Natural killer cell (primary cell): ENCODE data around the gene APOA4. TPM values are rescaled to one million over a fixed set of nuclear protein-coding genes. Genes with fewer than 3 reads are reported as not detected.

Experiments used
- ATAC-seq, 3 donors: fragments of 150-1000 bp in 2 of 3; fragments of 200-7000 bp in 1 of 3; cut with Tn5 transposase; 1 replicate in 1 of 3; 2 replicates in 2 of 3; pipeline ENCODE4 v1.10.0; 2021; ENCODE audit warnings: mild to moderate bottlenecking in 2 of 3, moderate library complexity in 2 of 3
- DNase-seq, 2 donors: peaks; one replicate each; pipeline versions ENCODE4 v3.0.0 to v3.0.0-alpha.2; 2013 to 2021; ENCODE audit warnings: mixed read lengths in 1 of 2
- H3K27ac ChIP-seq: one replicate; pipeline ENCODE4 v1.5.1; 2013; ENCODE audit warnings: mild to moderate bottlenecking, low read length
- H3K27me3 ChIP-seq: one replicate; pipeline ENCODE4 v1.6.1; 2013; ENCODE audit warnings: low read length; ENCODE audit not compliant: control insufficient read depth, insufficient read depth
- H3K36me3 ChIP-seq: one replicate; pipeline ENCODE4 v1.6.1; 2013; ENCODE audit warnings: low read length; ENCODE audit not compliant: control insufficient read depth, insufficient read depth
- H3K4me1 ChIP-seq: one replicate; pipeline ENCODE4 v1.6.1; 2013; ENCODE audit warnings: low read length; ENCODE audit not compliant: control insufficient read depth, insufficient read depth
- H3K4me3 ChIP-seq: one replicate; pipeline ENCODE4 v1.5.1; 2013; ENCODE audit warnings: low read length
- H3K9me3 ChIP-seq: one replicate; pipeline ENCODE4 v1.6.1; 2013; ENCODE audit warnings: low read length; ENCODE audit not compliant: control insufficient read depth, insufficient read depth
- H3K27ac Mint-ChIP-seq, 2 donors: one replicate each; pipeline ENCODE4 v1.8.0; 2022; ENCODE audit warnings: mild to moderate bottlenecking in 2 of 2, mixed read lengths in 2 of 2, moderate library complexity in 1 of 2
- H3K27me3 Mint-ChIP-seq, 2 donors: one replicate each; pipeline ENCODE4 v1.8.0; 2022; ENCODE audit warnings: low read depth in 2 of 2, mixed read lengths in 2 of 2
- H3K36me3 Mint-ChIP-seq: one replicate; pipeline ENCODE4 v1.8.0; 2022; ENCODE audit warnings: mixed read lengths
- H3K4me1 Mint-ChIP-seq, 2 donors: one replicate each; pipeline ENCODE4 v1.8.0; 2022; ENCODE audit warnings: mixed read lengths in 2 of 2
- H3K4me3 Mint-ChIP-seq: one replicate; pipeline ENCODE4 v1.8.0; 2022; ENCODE audit warnings: mild to moderate bottlenecking, moderate library complexity, mixed read lengths
- H3K9me3 Mint-ChIP-seq, 2 donors: one replicate each; pipeline ENCODE4 v1.8.0; 2022; ENCODE audit warnings: mixed read lengths in 2 of 2
- WGBS: methylation state at CpG from one replicate; pipeline ENCODE4 v1.1.7; 2013; ENCODE audit warnings: missing lambda C conversion rate; ENCODE audit not compliant: insufficient coverage; 5-methylcytosine and 5-hydroxymethylcytosine counted together
- intact Hi-C: fragments of 100-400 bp; cut with micrococcal nuclease; formaldehyde crosslinking; loops from one replicate; pipeline ENCODE4 v1.14.2; 2022
- total RNA-seq, 4 donors: library from RNA; stranded (reverse); fragments of 120-200 nt in 1 of 4; gene quantifications; one replicate each; pipeline versions ENCODE4 v1.2.3 to v1.2.4, GENCODE V29; 2013 to 2022
- TF ChIP-seq, protein P1 (sequence below): fragments of 200-600 bp; IDR thresholded peaks from one replicate; pipeline ENCODE4 v1.8.0; 2022; ENCODE audit warnings: antibody characterized with exemption

The APOA4 gene
- total RNA-seq, 3 donors from 2014 or later (not counting 1 experiment from before 2014, with no cell fraction given) = not detected

DNA sequence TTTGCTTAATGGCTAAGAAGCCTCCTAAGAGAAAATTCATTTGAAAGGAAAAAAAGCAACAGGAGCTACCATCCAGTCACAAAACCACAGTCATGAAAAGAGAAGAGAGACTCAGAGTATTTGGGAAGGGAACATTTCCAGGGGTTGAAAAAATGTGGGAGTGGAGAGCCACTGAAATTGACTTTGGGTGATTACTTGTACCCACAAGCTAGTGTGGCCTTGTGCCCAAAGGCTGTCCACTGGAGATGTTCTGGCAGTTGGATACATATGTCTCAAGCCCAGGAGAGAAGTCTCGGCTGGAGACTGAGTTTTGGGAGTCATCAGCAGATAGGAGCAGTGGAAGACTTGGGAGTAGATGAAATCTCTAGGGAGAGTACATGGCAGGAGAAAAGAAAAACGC is 28.3 kb downstream of the APOA4 start:
- TF ChIP-seq, protein P1, sequence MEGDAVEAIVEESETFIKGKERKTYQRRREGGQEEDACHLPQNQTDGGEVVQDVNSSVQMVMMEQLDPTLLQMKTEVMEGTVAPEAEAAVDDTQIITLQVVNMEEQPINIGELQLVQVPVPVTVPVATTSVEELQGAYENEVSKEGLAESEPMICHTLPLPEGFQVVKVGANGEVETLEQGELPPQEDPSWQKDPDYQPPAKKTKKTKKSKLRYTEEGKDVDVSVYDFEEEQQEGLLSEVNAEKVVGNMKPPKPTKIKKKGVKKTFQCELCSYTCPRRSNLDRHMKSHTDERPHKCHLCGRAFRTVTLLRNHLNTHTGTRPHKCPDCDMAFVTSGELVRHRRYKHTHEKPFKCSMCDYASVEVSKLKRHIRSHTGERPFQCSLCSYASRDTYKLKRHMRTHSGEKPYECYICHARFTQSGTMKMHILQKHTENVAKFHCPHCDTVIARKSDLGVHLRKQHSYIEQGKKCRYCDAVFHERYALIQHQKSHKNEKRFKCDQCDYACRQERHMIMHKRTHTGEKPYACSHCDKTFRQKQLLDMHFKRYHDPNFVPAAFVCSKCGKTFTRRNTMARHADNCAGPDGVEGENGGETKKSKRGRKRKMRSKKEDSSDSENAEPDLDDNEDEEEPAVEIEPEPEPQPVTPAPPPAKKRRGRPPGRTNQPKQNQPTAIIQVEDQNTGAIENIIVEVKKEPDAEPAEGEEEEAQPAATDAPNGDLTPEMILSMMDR = no peak
- H3K9me3 ChIP-seq = no peaks in the 10 kb centered on the region
- no peak for ATAC-seq
- no peak overlapping the region for H3K4me3 ChIP-seq
- Mint-ChIP-seq H3K27ac (no peak overlapping the region), H3K4me3 (no peak overlapping the region), H3K27me3 (peaks cover 3 to 13% of the 10 kb centered on the region in 2 donors), H3K36me3 (no peaks in the 10 kb centered on the region), H3K9me3 (no peaks in the 10 kb centered on the region), H3K4me1 (peaks cover 0 to 7% of the 10 kb centered on the region in 2 donors)
- no peaks in the 10 kb centered on the region for H3K27me3 ChIP-seq
- H3K27ac ChIP-seq = no peak overlapping the region
- intact Hi-C loops = loop anchor here (5.0 kb wide), 1 partner anchor 57 kb away; no protein-coding TSS in a partner anchor
- DNase-seq = no peak
- no peaks in the 10 kb centered on the region for H3K36me3 ChIP-seq
- 82% methylated on average over 2 of the region's 2 CpGs for WGBS
- peaks cover 10% of the 10 kb centered on the region for H3K4me1 ChIP-seq

DNA sequence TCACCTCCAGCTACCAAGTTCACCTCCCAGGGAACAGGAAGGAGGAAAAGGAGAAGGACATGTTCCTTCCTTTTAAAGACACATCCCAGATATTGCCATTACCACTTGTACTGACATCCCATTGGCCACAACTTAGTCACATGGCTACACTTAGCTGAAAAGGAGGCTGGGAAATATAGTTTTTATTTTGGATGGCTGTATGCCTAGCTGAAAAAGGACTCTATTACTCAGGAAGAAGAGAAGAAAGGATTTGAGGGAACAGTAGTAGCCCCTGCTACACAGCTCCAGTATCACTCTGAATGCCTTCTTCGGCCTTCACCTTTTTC is 29.4 kb downstream of the APOA4 start:
- Mint-ChIP-seq H3K27me3 (peaks cover under 1 to 2% of the 10 kb centered on the region in 2 donors), H3K36me3 (no peaks in the 10 kb centered on the region), H3K9me3 (no peaks in the 10 kb centered on the region), H3K4me3 (no peak overlapping the region), H3K4me1 (peaks cover 2 to 12% of the 10 kb centered on the region in 2 donors), H3K27ac (no peak overlapping the region)
- Histone ChIP-seq H3K27ac (no peak overlapping the region), H3K27me3 (no peaks in the 10 kb centered on the region), H3K9me3 (no peaks in the 10 kb centered on the region), H3K4me1 (peaks cover 11% of the 10 kb centered on the region), H3K4me3 (no peak overlapping the region), H3K36me3 (no peaks in the 10 kb centered on the region)
- intact Hi-C loops = loop anchor here (5.0 kb wide), 1 partner anchor 59 kb away; no protein-coding TSS in a partner anchor
- no peak for ATAC-seq
- TF ChIP-seq, protein P1 = no peak
- 93% methylated on average over 1 of the region's 1 CpG for WGBS
- no peak for DNase-seq

DNA sequence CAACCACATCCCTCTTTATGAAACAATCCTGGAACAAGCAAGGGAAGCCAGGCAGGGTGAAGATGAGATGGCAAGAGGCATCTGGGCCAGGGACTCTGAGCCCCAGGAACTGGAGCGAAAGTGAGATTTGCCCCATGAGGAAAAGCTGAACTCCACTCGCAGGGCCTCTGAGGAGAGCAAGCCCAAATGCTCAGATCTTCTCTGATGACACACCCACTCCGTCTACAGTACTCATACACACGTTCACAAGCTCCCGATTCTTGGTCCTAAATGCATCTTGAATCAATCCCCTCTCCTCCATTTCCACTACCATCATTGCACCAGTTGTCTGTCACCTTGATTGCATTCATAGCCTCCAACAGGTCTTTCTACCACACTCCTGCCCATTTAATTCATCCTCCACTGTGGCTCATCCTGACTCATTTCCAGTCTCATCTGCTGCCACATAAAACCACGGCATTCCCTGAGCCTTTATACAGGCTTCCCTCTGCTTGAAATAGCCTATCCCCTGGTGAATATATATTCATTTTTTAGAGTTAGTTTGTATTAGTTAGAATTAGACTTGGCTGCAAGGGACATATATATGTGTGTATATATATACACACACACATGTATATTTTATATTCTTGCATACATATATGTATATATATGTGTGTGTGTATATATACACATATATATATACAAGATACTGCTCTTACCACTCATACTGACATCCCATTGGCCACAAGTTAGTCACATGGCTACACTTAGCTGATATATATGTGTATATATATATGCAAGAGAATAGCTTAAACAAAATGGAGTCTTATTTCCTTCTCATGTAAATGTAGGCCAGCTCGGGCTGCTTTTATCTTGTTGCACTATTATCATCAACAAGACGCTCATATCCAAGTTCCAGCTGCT is 30.0 kb downstream of the APOA4 start:
- H3K9me3 Mint-ChIP-seq = no peaks in the 10 kb centered on the region
- TF ChIP-seq, protein P1 = no peak
- H3K4me3 ChIP-seq = no peak overlapping the region
- H3K4me1 ChIP-seq = peaks cover 17% of the 10 kb centered on the region
- intact Hi-C loops = loop anchor here (5.0 kb wide), 1 partner anchor 59 kb away; no protein-coding TSS in a partner anchor
- H3K27me3 ChIP-seq = no peaks in the 10 kb centered on the region
- H3K4me3 Mint-ChIP-seq = no peak overlapping the region
- H3K27me3 Mint-ChIP-seq = no peaks in the 10 kb centered on the region
- no peaks in the 10 kb centered on the region for H3K36me3 ChIP-seq
- DNase-seq (no peak), ATAC-seq (no peak)
- H3K27ac ChIP-seq = no peak overlapping the region
- H3K36me3 Mint-ChIP-seq = no peaks in the 10 kb centered on the region
- peaks cover 8 to 18% of the 10 kb centered on the region in 2 donors for H3K4me1 Mint-ChIP-seq
- WGBS = 93% methylated on average over 7 of the region's 8 CpGs
- H3K9me3 ChIP-seq = no peaks in the 10 kb centered on the region
- H3K27ac Mint-ChIP-seq = no peak overlapping the region
